Natural killer cell (primary cell): Measurements from ENCODE around the gene PDE3A. TPM values are rescaled to one million over a fixed set of nuclear protein-coding genes. Genes with fewer than 3 reads are reported as not detected.

Source experiments
- ATAC-seq, 3 donors: fragments of 150-1000 bp in 2 of 3; fragments of 200-7000 bp in 1 of 3; cut with Tn5 transposase; 1 replicate in 1 of 3; 2 replicates in 2 of 3; pipeline ENCODE4 v1.10.0; 2021; ENCODE audit warnings: mild to moderate bottlenecking in 2 of 3, moderate library complexity in 2 of 3
- DNase-seq, 2 donors: peaks; one replicate each; pipeline versions ENCODE4 v3.0.0 to v3.0.0-alpha.2; 2013 to 2021; ENCODE audit warnings: mixed read lengths in 1 of 2
- H3K27ac ChIP-seq: one replicate; pipeline ENCODE4 v1.5.1; 2013; ENCODE audit warnings: mild to moderate bottlenecking, low read length
- H3K27me3 ChIP-seq: one replicate; pipeline ENCODE4 v1.6.1; 2013; ENCODE audit warnings: low read length; ENCODE audit not compliant: control insufficient read depth, insufficient read depth
- H3K36me3 ChIP-seq: one replicate; pipeline ENCODE4 v1.6.1; 2013; ENCODE audit warnings: low read length; ENCODE audit not compliant: control insufficient read depth, insufficient read depth
- H3K4me1 ChIP-seq: one replicate; pipeline ENCODE4 v1.6.1; 2013; ENCODE audit warnings: low read length; ENCODE audit not compliant: control insufficient read depth, insufficient read depth
- H3K4me3 ChIP-seq: one replicate; pipeline ENCODE4 v1.5.1; 2013; ENCODE audit warnings: low read length
- H3K9me3 ChIP-seq: one replicate; pipeline ENCODE4 v1.6.1; 2013; ENCODE audit warnings: low read length; ENCODE audit not compliant: control insufficient read depth, insufficient read depth
- H3K27ac Mint-ChIP-seq, 2 donors: one replicate each; pipeline ENCODE4 v1.8.0; 2022; ENCODE audit warnings: mild to moderate bottlenecking in 2 of 2, mixed read lengths in 2 of 2, moderate library complexity in 1 of 2
- H3K27me3 Mint-ChIP-seq, 2 donors: one replicate each; pipeline ENCODE4 v1.8.0; 2022; ENCODE audit warnings: low read depth in 2 of 2, mixed read lengths in 2 of 2
- H3K36me3 Mint-ChIP-seq: one replicate; pipeline ENCODE4 v1.8.0; 2022; ENCODE audit warnings: mixed read lengths
- H3K4me1 Mint-ChIP-seq, 2 donors: one replicate each; pipeline ENCODE4 v1.8.0; 2022; ENCODE audit warnings: mixed read lengths in 2 of 2
- H3K4me3 Mint-ChIP-seq: one replicate; pipeline ENCODE4 v1.8.0; 2022; ENCODE audit warnings: mild to moderate bottlenecking, moderate library complexity, mixed read lengths
- H3K9me3 Mint-ChIP-seq, 2 donors: one replicate each; pipeline ENCODE4 v1.8.0; 2022; ENCODE audit warnings: mixed read lengths in 2 of 2
- WGBS: methylation state at CpG from one replicate; pipeline ENCODE4 v1.1.7; 2013; ENCODE audit warnings: missing lambda C conversion rate; ENCODE audit not compliant: insufficient coverage; 5-methylcytosine and 5-hydroxymethylcytosine counted together
- intact Hi-C: fragments of 100-400 bp; cut with micrococcal nuclease; formaldehyde crosslinking; loops from one replicate; pipeline ENCODE4 v1.14.2; 2022
- total RNA-seq, 4 donors: library from RNA; stranded (reverse); fragments of 120-200 nt in 1 of 4; gene quantifications; one replicate each; pipeline versions ENCODE4 v1.2.3 to v1.2.4, GENCODE V29; 2013 to 2022
- TF ChIP-seq, protein P1 (sequence below): fragments of 200-600 bp; IDR thresholded peaks from one replicate; pipeline ENCODE4 v1.8.0; 2022; ENCODE audit warnings: antibody characterized with exemption

Gene PDE3A
- total RNA-seq, 3 donors from 2014 or later (not counting 1 experiment from before 2014, with no cell fraction given): 0.20 to 0.28 (median 0.27) TPM

DNA sequence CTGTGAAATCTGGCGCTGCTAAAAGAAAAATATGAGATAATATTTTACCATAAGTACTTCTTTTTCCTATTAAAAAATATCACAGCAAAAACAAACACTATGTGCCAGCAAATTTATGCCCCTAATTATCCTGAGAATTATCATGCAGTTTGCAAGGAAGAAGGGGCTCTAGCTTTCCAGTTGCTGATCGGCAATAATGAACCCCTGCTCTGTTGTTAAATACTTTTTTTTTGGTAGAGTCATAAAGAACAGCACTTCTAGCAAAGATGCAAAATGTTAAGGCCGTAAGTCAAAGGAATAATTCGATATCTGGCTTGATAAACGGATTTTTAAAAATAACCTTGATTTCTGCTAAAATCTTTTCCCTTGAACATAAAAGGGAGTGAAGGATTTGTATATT is 108.9 kb downstream of the PDE3A start:
- intact Hi-C loops: no loop called here
- TF ChIP-seq, protein P1, sequence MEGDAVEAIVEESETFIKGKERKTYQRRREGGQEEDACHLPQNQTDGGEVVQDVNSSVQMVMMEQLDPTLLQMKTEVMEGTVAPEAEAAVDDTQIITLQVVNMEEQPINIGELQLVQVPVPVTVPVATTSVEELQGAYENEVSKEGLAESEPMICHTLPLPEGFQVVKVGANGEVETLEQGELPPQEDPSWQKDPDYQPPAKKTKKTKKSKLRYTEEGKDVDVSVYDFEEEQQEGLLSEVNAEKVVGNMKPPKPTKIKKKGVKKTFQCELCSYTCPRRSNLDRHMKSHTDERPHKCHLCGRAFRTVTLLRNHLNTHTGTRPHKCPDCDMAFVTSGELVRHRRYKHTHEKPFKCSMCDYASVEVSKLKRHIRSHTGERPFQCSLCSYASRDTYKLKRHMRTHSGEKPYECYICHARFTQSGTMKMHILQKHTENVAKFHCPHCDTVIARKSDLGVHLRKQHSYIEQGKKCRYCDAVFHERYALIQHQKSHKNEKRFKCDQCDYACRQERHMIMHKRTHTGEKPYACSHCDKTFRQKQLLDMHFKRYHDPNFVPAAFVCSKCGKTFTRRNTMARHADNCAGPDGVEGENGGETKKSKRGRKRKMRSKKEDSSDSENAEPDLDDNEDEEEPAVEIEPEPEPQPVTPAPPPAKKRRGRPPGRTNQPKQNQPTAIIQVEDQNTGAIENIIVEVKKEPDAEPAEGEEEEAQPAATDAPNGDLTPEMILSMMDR: no peak
- Histone ChIP-seq H3K4me1 (no peaks in the 10 kb centered on the region), H3K9me3 (no peaks in the 10 kb centered on the region), H3K4me3 (no peak overlapping the region), H3K36me3 (no peaks in the 10 kb centered on the region), H3K27ac (no peak overlapping the region), H3K27me3 (no peaks in the 10 kb centered on the region)
- Mint-ChIP-seq H3K9me3 (no peaks in the 10 kb centered on the region), H3K4me1 (no peaks in the 10 kb centered on the region), H3K36me3 (no peaks in the 10 kb centered on the region), H3K27ac (no peak overlapping the region), H3K4me3 (no peak overlapping the region), H3K27me3 (no peaks in the 10 kb centered on the region)
- DNase-seq (no peak), ATAC-seq (no peak)
- WGBS: 91% methylated on average over 1 of the region's 5 CpGs

DNA sequence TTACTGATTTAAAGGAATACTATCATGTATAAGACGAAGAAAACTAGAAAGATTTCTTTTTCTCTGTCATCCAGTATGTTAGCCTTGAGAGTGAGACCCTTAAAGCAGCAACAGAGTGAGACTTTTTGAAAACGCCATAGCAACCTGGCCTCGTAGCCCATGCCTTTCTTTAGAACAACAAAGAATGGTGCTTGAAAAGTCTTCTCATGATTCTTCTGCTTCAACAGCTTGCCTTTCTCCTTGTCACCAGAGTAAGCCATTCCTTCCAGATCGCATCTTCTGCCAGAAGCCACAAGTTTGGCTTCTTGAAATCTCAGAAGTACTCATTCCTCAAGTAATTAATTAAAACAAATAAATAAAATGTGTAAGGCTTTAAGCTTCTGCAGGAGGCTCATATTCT is 109.3 kb downstream of the PDE3A start:
- no peaks in the 10 kb centered on the region for H3K9me3 Mint-ChIP-seq
- 85% methylated on average over 4 of the region's 4 CpGs for WGBS

DNA sequence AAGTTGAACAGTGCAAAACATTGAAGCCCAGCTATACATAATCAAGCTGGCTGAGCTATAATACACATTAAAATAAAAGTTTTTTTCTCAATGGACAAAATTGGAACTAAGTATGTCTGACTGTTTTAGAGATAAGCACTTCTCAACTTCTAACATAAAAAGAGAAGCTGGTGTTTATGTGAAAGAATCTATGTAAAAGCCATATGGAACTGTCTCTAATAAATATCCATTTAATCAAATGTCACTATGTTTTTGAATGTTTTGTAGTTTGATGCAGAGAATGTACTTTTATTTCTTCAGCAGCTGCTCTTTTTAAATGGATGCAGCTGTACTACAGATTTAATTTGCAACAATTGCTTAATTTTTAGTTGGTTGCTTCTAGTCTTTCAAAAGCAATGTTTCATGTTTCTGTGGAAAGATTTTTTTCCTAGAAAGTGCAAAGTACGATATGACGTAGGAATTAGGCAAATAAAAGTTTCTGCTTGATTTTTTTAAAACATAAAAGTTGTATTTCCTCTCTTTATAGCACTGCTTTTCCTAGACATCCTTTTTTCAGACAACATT is 114.2 kb downstream of the PDE3A start:
- no peak for DNase-seq
- no CpG with 5 or more reads among the region's 2 CpGs for WGBS
- Mint-ChIP-seq H3K4me3 (no peak overlapping the region), H3K27me3 (no peaks in the 10 kb centered on the region), H3K4me1 (no peaks in the 10 kb centered on the region), H3K36me3 (no peaks in the 10 kb centered on the region), H3K9me3 (no peaks in the 10 kb centered on the region), H3K27ac (no peak overlapping the region)
- Histone ChIP-seq H3K27me3 (no peaks in the 10 kb centered on the region), H3K4me3 (no peak overlapping the region), H3K27ac (no peak overlapping the region), H3K4me1 (no peaks in the 10 kb centered on the region), H3K9me3 (no peaks in the 10 kb centered on the region), H3K36me3 (no peaks in the 10 kb centered on the region)
- TF ChIP-seq, protein P1: no peak
- ATAC-seq: no peak
- intact Hi-C loops: no loop called here

More for the DNA sequence above, 109.3 kb downstream of the PDE3A start:
- Histone ChIP-seq H3K4me3 (no peak overlapping the region), H3K36me3 (no peaks in the 10 kb centered on the region), H3K4me1 (no peaks in the 10 kb centered on the region), H3K27me3 (no peaks in the 10 kb centered on the region), H3K27ac (no peak overlapping the region), H3K9me3 (no peaks in the 10 kb centered on the region)
- no peak for ATAC-seq
- Mint-ChIP-seq H3K4me1 (no peaks in the 10 kb centered on the region), H3K4me3 (no peak overlapping the region), H3K27me3 (no peaks in the 10 kb centered on the region), H3K36me3 (no peaks in the 10 kb centered on the region), H3K27ac (no peak overlapping the region)
- TF ChIP-seq, protein P1: no peak
- intact Hi-C loops: no loop called here
- no peak for DNase-seq

DNA sequence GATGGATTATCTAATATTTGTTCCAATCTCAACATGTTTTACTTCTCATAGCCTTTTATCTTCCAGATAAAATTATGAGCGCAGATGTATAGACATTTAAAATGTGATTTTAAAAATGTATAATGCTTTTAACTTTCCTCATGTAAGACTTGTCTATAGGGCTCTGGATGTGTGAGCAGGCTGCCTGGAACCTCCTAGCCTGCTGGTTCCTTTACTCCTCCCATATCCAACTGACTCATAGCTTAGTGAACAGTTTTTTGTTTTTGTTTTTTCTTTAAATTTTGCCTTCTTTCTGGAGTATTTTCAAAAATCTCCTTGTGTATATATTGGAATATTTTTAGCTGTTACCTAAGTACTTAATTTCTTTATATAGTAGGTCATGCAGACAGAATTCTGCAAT is 115.4 kb downstream of the PDE3A start:
- Mint-ChIP-seq H3K36me3 (no peaks in the 10 kb centered on the region), H3K27me3 (no peaks in the 10 kb centered on the region), H3K4me1 (no peaks in the 10 kb centered on the region), H3K27ac (no peak overlapping the region), H3K9me3 (no peaks in the 10 kb centered on the region), H3K4me3 (no peak overlapping the region)
- no peaks in the 10 kb centered on the region for H3K27me3 ChIP-seq
- intact Hi-C loops: no loop called here
- no peaks in the 10 kb centered on the region for H3K4me1 ChIP-seq
- H3K9me3 ChIP-seq: no peaks in the 10 kb centered on the region
- no peaks in the 10 kb centered on the region for H3K36me3 ChIP-seq
- ATAC-seq (no peak), DNase-seq (no peak)
- WGBS: no CpG with 5 or more reads among the region's 1 CpG
- H3K4me3 ChIP-seq: no peak overlapping the region
- TF ChIP-seq, protein P1: no peak
- no peak overlapping the region for H3K27ac ChIP-seq
